ENCODE measurements around the gene TEX28.
"Not testable (repeated sequence)": the region's sequence is repeated elsewhere in the genome, so short reads cannot be mapped to it uniquely, and the experiment has no call there.

TEX28 gene

DNA sequence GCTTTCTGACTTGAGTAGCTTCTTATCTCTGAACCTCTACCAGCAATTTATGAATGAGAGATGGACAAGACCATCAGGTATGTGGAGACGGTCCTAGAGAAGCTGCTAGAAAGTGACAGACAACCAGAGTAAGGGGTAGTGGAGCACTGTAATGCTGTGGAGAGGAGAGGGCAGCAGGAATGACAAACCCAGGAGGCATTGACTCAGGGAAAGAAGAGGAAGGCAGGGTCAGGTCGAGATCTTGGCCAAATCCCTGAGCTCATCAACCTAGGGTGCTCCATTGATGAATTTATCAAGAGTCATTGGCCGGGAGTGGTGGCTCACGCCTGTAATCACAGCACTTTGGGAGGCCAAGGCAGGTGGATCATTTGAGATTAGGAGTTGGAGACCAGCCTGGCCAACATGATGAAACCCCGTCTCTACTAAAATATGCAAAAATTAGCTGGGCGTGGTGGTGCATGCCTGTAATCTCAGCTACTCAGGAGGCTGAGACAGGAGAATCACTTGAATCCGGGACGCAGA is 54.9 kb downstream of the TEX28 start:
- DNase-seq, result not testable (repeated sequence)

DNA sequence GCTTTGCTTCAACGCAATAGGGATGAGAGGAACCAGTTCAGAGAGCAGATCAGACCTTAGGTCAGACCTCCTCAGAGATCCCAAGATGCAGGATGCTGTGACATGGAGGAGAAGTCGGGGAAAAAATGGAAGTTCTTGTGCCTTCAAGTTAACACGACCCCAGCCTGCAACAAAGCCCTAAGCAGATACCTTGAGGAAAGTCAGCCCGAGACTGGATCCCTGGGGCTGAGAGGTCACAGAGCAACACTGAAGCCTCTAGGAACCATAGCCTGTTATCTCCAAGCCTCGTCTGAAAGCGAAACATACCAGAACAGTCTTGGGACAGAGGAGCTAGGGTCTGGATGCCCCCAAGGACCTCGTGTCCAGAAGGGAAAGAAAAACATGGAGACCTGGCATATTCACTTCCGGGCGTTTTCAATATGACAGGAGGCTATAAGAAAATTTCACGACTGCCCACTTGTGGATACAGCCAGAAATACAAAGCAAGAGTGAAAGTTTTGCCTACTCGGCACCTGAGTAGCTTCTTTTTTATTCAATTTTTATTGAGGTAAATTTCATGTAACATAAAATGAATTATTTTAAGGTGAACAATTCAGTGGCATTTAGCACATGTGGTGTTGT is 55.9 kb downstream of the TEX28 start:
- DNase-seq, result not testable (repeated sequence)

DNA sequence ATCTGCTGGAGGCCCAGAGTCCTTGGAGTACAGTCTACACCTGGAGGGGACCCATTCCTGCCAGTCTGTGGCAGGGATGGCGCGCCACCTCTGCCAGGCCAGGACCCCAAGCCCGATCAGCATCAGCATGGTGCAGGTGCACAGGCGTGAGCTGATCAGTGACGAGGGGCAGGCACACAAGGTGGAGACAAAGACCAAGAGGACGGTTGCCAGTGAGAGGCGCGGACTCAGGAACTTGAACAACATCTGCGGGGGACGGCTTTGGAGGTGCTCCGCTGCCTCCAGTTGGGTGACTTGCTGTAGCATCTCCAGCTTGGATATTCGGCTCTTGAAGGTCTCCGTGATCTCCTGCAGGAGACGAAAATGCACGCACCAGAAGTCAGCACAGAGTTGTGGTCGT is 61.3 kb downstream of the TEX28 start:
- DNase-seq, result not testable (repeated sequence)

DNA sequence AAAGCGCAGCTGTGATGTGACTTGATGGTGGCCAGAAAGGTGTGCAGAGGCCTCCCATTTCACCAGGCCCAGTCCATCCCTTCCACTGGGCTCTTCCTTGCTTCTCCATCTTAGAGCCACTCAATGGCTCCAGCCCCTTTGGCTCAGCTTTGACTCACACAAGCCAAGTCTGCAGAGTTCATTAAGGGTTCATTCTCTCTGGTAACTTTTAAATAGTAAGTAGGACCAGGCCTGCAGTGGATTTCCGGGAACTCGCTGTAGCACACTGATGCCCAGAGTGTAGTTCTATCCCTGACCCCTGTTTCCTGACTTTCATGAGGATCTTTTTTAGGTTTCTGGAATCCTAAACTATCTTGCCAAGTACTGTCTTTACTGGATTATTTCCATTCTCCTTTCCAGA is 63.5 kb downstream of the TEX28 start:
- not testable (repeated sequence) for DNase-seq

DNA sequence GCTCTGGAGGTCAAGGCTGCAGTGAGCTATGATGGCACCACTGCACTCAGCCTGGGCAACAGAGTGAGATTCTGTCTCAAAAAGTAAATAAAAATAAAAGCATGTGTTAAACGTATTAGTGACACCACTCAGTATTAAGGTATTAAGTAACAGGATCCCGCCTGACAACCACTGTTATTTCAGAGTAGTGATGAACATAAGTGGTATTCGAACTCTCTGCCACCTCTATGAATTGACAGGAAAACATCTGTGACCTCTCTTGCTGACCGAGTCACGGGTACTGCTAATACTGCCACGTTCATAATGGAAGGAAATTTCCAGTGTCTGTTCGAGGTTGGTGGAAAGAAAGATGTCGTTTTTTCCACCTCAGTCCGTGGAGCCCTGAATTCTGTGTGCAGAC is 68.2 kb downstream of the TEX28 start:
- DNase-seq, result not testable (repeated sequence)

DNA sequence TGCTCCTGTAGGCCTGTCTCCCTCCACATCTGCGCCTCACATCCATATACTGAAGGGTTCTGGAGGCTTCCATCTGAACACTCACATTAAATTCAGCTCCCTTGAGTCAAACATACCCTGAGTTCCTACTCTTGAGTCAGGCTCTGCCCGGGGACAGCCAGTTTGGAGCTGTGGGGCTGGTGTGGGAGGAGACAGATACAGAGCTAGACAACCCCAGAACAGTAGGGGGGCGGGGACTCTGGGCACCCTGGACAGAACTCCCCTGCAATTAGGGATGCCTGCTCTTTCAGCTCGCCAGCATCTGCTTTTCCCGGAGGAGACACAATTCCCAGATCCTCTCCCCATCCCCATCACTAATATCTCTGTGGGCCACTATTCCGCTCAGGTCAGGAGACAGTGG is 69.6 kb downstream of the TEX28 start:
- DNase-seq, result not testable (repeated sequence)
